Fibroblast of lung (primary cell): ENCODE data around the gene GPR132. TPM values are rescaled to one million over a fixed set of nuclear protein-coding genes. Genes with fewer than 3 reads are reported as not detected.

ENCODE experiments used
- DNase-seq, 2 donors: peaks; one replicate each; pipeline versions ENCODE4 v3.0.0 to v3.0.0-alpha.2; 2010; ENCODE audit warnings: low read depth in 2 of 2
- H2AFZ ChIP-seq: 2 replicates; pipeline ENCODE4 v1.5.1; 2012; ENCODE audit warnings: low read length, control low read depth, inconsistent platforms
- H3K27ac ChIP-seq: 2 replicates; pipeline ENCODE4 v1.5.1; 2011; ENCODE audit warnings: low read length, control low read depth; ENCODE audit not compliant: insufficient read depth
- H3K27me3 ChIP-seq: 2 replicates; pipeline ENCODE4 v1.5.1; 2011; ENCODE audit warnings: mild to moderate bottlenecking, low read length; ENCODE audit not compliant: control insufficient read depth, insufficient read depth
- H3K36me3 ChIP-seq: 2 replicates; pipeline ENCODE4 v1.5.1; 2011; ENCODE audit warnings: low read length; ENCODE audit not compliant: control insufficient read depth, insufficient read depth
- H3K4me1 ChIP-seq: 2 replicates; pipeline ENCODE4 v1.5.1; 2011; ENCODE audit warnings: low read length; ENCODE audit not compliant: control insufficient read depth, insufficient read depth; ENCODE audit errors: extremely low read depth
- H3K4me2 ChIP-seq: 2 replicates; pipeline ENCODE4 v1.5.1; 2011; ENCODE audit warnings: low read length, control low read depth; ENCODE audit not compliant: insufficient read depth; ENCODE audit errors: extremely low read depth
- H3K4me3 ChIP-seq, 4 experiments: fragments of 200-600 bp in 1 of 4; sonication (generic) in 1 of 4; replicated peaks in 1 of 4; 2 replicates each; pipeline ENCODE4 v1.5.1; 2011 to 2016; ENCODE audit warnings: low read length in 4 of 4, low read depth in 3 of 4, mild to moderate bottlenecking in 3 of 4, control low read depth in 2 of 4, inconsistent platforms in 1 of 4, mixed read lengths in 1 of 4; ENCODE audit not compliant: insufficient read depth in 1 of 4; ENCODE audit errors: control extremely low read depth in 1 of 4
- H3K79me2 ChIP-seq: 2 replicates; pipeline ENCODE4 v1.5.1; 2012; ENCODE audit warnings: mild to moderate bottlenecking, low read length, inconsistent platforms; ENCODE audit not compliant: control insufficient read depth, insufficient read depth
- H3K9ac ChIP-seq: 2 replicates; pipeline ENCODE4 v1.5.1; 2011; ENCODE audit warnings: mild to moderate bottlenecking, low read length, control low read depth; ENCODE audit not compliant: insufficient read depth
- H3K9me3 ChIP-seq: 2 replicates; pipeline ENCODE4 v1.5.1; 2012; ENCODE audit warnings: low read depth, low read length; ENCODE audit not compliant: control insufficient read depth, insufficient read depth
- H4K20me1 ChIP-seq: 2 replicates; pipeline ENCODE4 v1.5.1; 2011; ENCODE audit warnings: low read length; ENCODE audit not compliant: control insufficient read depth, insufficient read depth; ENCODE audit errors: extremely low read depth
- CTCF ChIP-seq, 2 donors: IDR thresholded peaks in 1 of 2; conservative IDR thresholded peaks in 1 of 2; 1 replicate in 1 of 2; 2 replicates in 1 of 2; pipeline ENCODE4 v1.5.1; 2011 to 2012; ENCODE audit warnings: low read length in 2 of 2, control low read depth in 1 of 2, inconsistent platforms in 1 of 2, low read depth in 1 of 2, mild to moderate bottlenecking in 1 of 2
- EZH2 ChIP-seq: IDR thresholded peaks from 2 replicates; pipeline ENCODE4 v1.5.1; 2012; ENCODE audit warnings: low read length, control low read depth, mild to moderate bottlenecking; ENCODE audit errors: missing control alignments
- polyA plus RNA-seq, 2 donors: library from polyadenylated mRNA; depleted of rRNA in 1 of 2; stranded (reverse) in 1 of 2; unstranded in 1 of 2; fragments of >200 nt; gene quantifications; 2 replicates each; pipeline ENCODE4 v1.2.1, GENCODE V29; 2011 to 2012; ENCODE audit warnings: missing spikeins in 1 of 2
- total RNA-seq: library from RNA; depleted of rRNA; stranded (reverse); fragments of >200 nt; gene quantifications from 2 replicates; pipeline ENCODE4 v1.2.1, GENCODE V29; 2014

GPR132 gene
- total and polyA plus RNA-seq, 2 donors (not counting 1 experiment from before 2014, with no cell fraction given): 0.17 TPM; not detected in 1

DNA sequence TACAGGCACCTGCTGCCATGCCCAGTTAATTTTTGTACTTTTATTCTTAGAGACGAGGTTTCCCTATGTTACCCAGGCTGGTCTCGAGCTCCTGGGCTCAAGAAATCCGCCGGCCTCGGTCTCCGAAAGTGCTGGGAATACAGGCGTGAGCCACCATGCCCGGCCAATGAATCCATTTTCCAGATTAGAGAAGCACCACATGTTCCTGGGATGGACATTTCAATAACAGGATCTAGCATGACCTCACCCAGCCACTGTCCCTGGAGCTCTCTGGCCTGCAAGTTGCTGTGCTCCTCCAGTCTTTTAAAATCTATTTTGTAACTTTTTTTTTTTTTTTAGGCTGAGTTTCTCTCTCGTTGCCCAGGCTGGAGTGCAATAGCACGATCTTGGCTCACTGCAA is 2.2 kb downstream of the GPR132 start:
- Histone ChIP-seq H4K20me1 (no peaks in the 10 kb centered on the region), H3K4me1 (peaks cover 2% of the 10 kb centered on the region), H3K79me2 (no peaks in the 10 kb centered on the region), H3K4me3 (no peak overlapping the region), H3K27ac (no peak overlapping the region), H3K36me3 (no peaks in the 10 kb centered on the region), H3K4me2 (no peak overlapping the region), H3K9ac (no peak overlapping the region), H2AFZ (no peak overlapping the region), H3K9me3 (no peaks in the 10 kb centered on the region), H3K27me3 (peaks cover 5% of the 10 kb centered on the region)
- TF ChIP-seq EZH2 (no peak), CTCF (conservative IDR thresholded peaks at IDR 0.05 in 1 of 2, IDR thresholded peaks at IDR 0.05 in 1 of 2; ENCODE audit: low read depth in 1 of 2, low read length in 2 of 2) (no peak)
- DNase-seq: no peak

GRCh38 chr14:105062048-105062433 is 3.2 kb downstream of the GPR132 start:
- H3K36me3 ChIP-seq: no peaks in the 10 kb centered on the region
- TF ChIP-seq EZH2: no peak
- TF ChIP-seq CTCF (conservative IDR thresholded peaks at IDR 0.05 in 1 of 2, IDR thresholded peaks at IDR 0.05 in 1 of 2; ENCODE audit: low read depth in 1 of 2, low read length in 2 of 2): no peak
- no peaks in the 10 kb centered on the region for H3K9me3 ChIP-seq
- DNase-seq: no peak
- peaks cover 5% of the 10 kb centered on the region for H3K27me3 ChIP-seq
- H3K9ac ChIP-seq: no peak overlapping the region
- no peak overlapping the region for H2AFZ ChIP-seq
- H3K79me2 ChIP-seq: no peaks in the 10 kb centered on the region
- H3K4me3 ChIP-seq: no peak overlapping the region
- H3K27ac ChIP-seq: no peak overlapping the region
- H3K4me1 ChIP-seq: no peaks in the 10 kb centered on the region
- H4K20me1 ChIP-seq: no peaks in the 10 kb centered on the region
- no peak overlapping the region for H3K4me2 ChIP-seq

DNA sequence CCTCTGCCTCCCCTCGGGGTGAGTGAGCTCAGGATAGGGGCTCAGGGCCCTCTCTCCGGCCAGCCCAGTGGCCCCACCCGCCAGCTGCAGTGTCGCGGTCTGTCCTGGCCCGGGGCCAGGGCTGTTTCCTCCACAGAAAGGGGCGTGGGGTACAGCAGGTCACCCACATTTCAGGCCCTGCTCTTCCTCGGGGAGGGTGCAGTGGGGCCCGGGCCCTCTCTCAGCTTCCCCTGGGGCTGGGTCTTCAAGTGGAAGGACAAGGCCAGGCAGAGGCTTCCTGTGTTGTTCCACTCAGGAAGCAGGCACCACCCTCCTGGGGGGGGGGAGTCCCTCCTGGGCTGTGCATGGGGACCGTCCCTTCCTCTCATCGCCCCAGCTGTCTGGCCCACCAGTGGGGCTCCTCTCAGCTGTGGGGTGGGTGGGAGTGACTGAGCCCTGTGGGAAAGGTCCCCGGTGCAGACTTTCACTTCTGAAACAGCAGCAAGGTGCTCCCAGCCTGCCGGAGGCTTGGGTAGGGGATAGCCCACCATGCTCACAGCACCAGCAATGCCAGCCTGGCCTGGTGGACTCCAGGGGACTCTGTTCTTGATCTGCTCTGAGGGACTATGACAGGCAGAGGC is 3.7 kb downstream of the GPR132 start:
- H3K27me3 ChIP-seq: peaks cover 5% of the 10 kb centered on the region
- H3K4me3 ChIP-seq: no peak overlapping the region
- H4K20me1 ChIP-seq: no peaks in the 10 kb centered on the region
- no peaks in the 10 kb centered on the region for H3K9me3 ChIP-seq
- H3K4me2 ChIP-seq: no peak overlapping the region
- no peak for TF ChIP-seq CTCF (conservative IDR thresholded peaks at IDR 0.05 in 1 of 2, IDR thresholded peaks at IDR 0.05 in 1 of 2; ENCODE audit: low read depth in 1 of 2, low read length in 2 of 2)
- no peak for TF ChIP-seq EZH2
- no peak for DNase-seq
- no peaks in the 10 kb centered on the region for H3K36me3 ChIP-seq
- no peak overlapping the region for H3K27ac ChIP-seq
- H3K79me2 ChIP-seq: no peaks in the 10 kb centered on the region
- no peak overlapping the region for H2AFZ ChIP-seq
- H3K9ac ChIP-seq: no peak overlapping the region
- H3K4me1 ChIP-seq: no peaks in the 10 kb centered on the region
